Colonic mucosa (tissue), 4 donors: Measurements from ENCODE around the gene CDX2. TPM values are rescaled to one million over a fixed set of nuclear protein-coding genes. Genes with fewer than 3 reads are reported as not detected.

Experiments
- DNase-seq: peaks from one replicate; pipeline ENCODE4 v3.0.0-alpha.2; 2020
- H3K27ac ChIP-seq: fragments of 200-600 bp; one replicate; pipeline ENCODE4 v1.8.0; 2021
- H3K27me3 ChIP-seq: fragments of 200-600 bp; one replicate; pipeline ENCODE4 v1.8.0; 2021
- H3K36me3 ChIP-seq: fragments of 200-600 bp; one replicate; pipeline ENCODE4 v1.8.0; 2021
- H3K4me1 ChIP-seq: fragments of 200-600 bp; one replicate; pipeline ENCODE4 v1.8.0; 2021; ENCODE audit warnings: mild to moderate bottlenecking
- H3K4me3 ChIP-seq: fragments of 200-600 bp; one replicate; pipeline ENCODE4 v1.8.0; 2021
- H3K9ac ChIP-seq, 2 donors: one replicate each; pipeline ENCODE4 v1.7.0; 2013; ENCODE audit warnings: control low read depth in 2 of 2, low read depth in 2 of 2, low read length in 2 of 2
- H3K9me3 ChIP-seq: fragments of 200-600 bp; one replicate; pipeline ENCODE4 v1.8.0; 2021
- intact Hi-C: fragments of 100-400 bp; cut with DNase I; formaldehyde crosslinking; loops from one replicate; pipeline ENCODE4 v1.14.1; 2022
- total RNA-seq, 2 donors: library from RNA; stranded (reverse); fragmentation: NEBNext Ultra II Directional in 1 of 2; extraction: Animal tissue kit (Norgen Biotek cat#: 25700) in 1 of 2; gene quantifications; one replicate each; pipeline ENCODE4 v1.2.1, GENCODE V29; 2021
- TF ChIP-seq, protein P1 (sequence below): fragments of 200-600 bp; IDR thresholded peaks from one replicate; pipeline ENCODE4 v1.8.0; 2022; ENCODE audit warnings: antibody characterized with exemption, mild to moderate bottlenecking
- donor health status: healthy.
- donor health status: DM: no; HTN: no; CAD: no.
- donor health status: DM: no; HTN: no; CAD: no.

The CDX2 gene
- total RNA-seq, 2 donors from 2014 or later, result 271 to 391 TPM

DNA sequence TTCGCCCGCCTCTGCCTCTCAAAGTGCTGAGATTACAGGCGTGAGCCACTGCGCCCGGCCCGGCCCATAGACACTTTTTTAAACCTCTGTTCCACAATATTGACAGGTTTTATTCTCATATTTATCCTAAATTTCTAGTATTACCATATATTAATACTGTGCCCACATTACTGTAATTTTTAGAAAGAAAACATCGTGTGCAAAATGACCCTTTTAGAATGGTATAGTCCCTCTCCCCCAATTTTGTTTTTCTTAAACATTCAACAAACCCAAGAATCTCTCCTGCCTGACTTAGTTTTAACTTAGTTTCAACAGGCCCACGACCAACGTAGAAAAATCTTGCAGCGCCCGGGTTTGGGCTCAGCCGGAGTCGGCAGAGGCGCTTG lies 9.1 kb downstream of the CDX2 start:
- Histone ChIP-seq H3K9ac (peak overlapping the region in 1 of 2 donors; percentile 100), H3K36me3 (no peaks in the 10 kb centered on the region), H3K27ac (peak overlapping the region; percentile 91), H3K9me3 (no peaks in the 10 kb centered on the region), H3K4me1 (peaks cover 9% of the 10 kb centered on the region), H3K27me3 (peaks cover 8% of the 10 kb centered on the region), H3K4me3 (peak overlapping the region; percentile 32)
- no peak for DNase-seq
- TF ChIP-seq, protein P1, sequence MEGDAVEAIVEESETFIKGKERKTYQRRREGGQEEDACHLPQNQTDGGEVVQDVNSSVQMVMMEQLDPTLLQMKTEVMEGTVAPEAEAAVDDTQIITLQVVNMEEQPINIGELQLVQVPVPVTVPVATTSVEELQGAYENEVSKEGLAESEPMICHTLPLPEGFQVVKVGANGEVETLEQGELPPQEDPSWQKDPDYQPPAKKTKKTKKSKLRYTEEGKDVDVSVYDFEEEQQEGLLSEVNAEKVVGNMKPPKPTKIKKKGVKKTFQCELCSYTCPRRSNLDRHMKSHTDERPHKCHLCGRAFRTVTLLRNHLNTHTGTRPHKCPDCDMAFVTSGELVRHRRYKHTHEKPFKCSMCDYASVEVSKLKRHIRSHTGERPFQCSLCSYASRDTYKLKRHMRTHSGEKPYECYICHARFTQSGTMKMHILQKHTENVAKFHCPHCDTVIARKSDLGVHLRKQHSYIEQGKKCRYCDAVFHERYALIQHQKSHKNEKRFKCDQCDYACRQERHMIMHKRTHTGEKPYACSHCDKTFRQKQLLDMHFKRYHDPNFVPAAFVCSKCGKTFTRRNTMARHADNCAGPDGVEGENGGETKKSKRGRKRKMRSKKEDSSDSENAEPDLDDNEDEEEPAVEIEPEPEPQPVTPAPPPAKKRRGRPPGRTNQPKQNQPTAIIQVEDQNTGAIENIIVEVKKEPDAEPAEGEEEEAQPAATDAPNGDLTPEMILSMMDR, result no peak
- intact Hi-C loops, result no loop called here

DNA sequence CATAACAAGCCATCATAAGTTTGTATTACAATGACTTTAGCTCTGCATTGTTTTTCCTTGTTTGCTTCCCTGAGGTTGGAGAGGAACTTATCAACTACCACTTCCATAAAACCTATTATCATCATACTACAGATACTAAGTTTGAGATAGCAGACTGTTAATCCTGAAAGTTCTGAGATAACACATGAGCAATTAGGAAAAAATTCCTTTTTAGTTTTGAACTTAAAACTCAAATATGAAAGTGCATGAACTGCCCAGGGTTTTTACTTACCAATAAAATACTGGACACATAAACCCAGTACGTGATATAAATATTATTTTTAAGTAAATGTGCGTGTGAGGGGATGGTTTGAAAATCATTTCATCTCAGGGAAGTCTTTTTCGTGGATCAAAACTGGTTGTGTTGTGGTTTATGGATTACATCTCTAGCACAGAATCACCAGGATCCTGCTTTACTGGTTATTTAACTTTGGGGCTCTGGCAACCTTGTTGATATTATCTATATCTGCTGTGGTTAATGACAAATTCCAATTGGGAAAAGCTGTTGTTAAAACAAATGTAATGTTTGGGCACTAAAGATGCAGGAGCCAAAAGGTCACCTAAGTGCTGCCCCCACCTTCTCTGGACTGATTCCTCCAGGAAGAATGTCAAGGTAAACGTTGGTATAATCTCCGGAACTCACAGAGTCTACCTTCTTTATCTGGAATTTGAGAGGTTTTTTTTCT lies 12.4 kb downstream of the CDX2 start:
- Histone ChIP-seq H3K36me3 (no peaks in the 10 kb centered on the region), H3K4me1 (peaks cover 6% of the 10 kb centered on the region), H3K4me3 (no peak overlapping the region), H3K9ac (peak overlapping the region in 1 of 2 donors; percentile 14), H3K27me3 (peaks cover 13% of the 10 kb centered on the region), H3K9me3 (no peaks in the 10 kb centered on the region), H3K27ac (peak overlapping the region; percentile 91)
- DNase-seq, result peak; percentile 31
- TF ChIP-seq, protein P1, result no peak
- intact Hi-C loops, result no loop called here

DNA sequence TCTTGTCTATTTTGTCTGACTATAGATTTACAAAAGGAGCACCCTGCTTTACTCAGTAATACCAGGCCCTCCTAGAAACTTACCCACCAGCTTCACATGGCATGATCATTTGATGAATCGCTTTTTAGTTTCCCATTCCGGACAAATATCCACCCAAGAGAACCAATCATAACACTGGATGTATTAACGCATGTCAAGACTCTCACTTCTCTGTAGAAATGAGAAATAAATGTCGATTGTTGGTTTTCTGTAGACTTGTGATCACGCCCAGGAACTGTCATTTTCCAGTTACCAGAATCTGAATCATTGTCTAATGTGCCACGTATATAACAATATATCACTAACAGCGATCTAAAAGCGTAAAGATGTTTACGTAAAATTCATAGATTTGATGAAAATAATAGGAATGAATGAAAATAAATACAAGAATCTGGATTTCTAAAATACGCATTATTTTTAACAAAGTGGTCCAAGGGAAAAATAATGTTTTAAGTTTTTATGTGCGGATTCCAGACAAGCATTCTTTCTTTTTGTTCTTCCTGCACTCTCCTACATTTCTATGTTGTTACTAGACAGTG lies 14.0 kb downstream of the CDX2 start:
- peaks cover 11% of the 10 kb centered on the region for H3K27me3 ChIP-seq
- intact Hi-C loops, result no loop called here
- H3K4me1 ChIP-seq, result peaks cover 2% of the 10 kb centered on the region
- peak overlapping the region in 1 of 2 donors; percentile 84 for H3K9ac ChIP-seq
- H3K36me3 ChIP-seq, result no peaks in the 10 kb centered on the region
- DNase-seq, result no peak
- peak overlapping the region; percentile 88 for H3K27ac ChIP-seq
- H3K9me3 ChIP-seq, result no peaks in the 10 kb centered on the region
- peak overlapping the region; percentile 46 for H3K4me3 ChIP-seq
- TF ChIP-seq, protein P1, result no peak

DNA sequence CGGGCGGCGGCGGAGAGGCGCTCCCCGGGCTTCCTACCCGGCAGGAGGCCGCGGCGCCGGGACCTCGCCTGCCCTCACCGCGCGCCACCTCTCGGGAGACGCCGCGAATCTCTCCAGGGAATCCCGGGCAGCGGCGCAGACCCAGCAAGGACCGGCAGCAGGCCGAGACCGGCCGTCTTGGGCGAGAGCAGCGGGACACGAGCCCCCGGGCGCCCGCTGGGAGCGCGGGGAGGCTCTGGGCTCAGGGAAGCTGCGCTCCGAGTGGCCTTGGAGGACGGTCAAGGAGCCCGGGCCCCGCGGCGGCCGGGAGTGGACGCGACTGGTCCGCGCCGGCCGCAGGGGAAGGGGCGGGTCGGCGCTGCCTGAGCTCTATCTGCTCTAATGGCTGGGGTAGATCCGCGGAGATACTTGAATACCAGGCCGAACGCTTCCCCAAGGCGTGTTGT lies 14.7 kb downstream of the CDX2 start:
- H3K27me3 ChIP-seq, result peaks cover 5% of the 10 kb centered on the region
- peak overlapping the region; percentile 84 for H3K9ac ChIP-seq
- TF ChIP-seq, protein P1, result no peak
- intact Hi-C loops, result loop anchor here (5.0 kb wide), 2 partner anchors 87 to 122 kb away; no protein-coding TSS in a partner anchor
- no peaks in the 10 kb centered on the region for H3K36me3 ChIP-seq
- H3K9me3 ChIP-seq, result no peaks in the 10 kb centered on the region
- H3K27ac ChIP-seq, result peak overlapping the region; percentile 88
- DNase-seq, result peak; percentile 63
- peak overlapping the region; percentile 46 for H3K4me3 ChIP-seq
- H3K4me1 ChIP-seq, result no peaks in the 10 kb centered on the region

DNA sequence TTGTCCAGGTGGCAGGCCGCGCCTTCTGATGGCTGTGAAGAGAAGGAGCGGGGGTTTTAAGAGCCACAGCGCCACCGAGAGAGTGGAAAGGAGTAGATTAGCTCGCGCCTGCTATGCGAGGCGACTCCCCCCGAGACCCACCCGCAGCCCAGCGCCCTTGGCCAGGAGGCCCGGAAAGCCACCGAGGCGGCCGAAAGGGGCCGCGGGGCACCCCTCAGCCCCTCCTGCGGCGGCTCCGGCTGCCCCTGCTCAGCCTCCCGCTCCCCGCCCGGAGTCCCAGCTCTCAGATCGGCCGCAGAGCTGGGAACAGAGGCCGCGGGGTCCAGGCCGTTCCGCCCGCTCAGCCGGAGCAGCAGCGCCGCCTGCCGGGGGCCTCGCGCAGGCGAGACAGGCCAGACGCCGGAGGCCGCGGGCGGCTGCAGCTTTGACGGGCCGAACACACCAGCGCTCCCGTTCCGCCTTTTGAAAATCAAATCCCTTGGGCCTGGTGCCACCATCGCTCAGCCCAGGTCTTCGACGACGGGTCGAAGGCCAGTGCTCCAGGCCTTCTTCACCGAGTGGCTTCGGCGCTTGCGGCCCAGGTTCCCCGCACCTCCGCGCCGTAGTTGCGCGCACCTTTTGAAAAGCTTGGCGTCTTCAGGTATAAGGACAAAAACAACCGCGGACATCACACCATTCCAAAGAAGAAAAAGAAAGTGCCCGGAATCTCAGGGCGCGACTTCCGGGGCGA lies 15.3 kb downstream of the CDX2 start:
- intact Hi-C loops, result loop anchor here (5.0 kb wide), 2 partner anchors 87 to 122 kb away; no protein-coding TSS in a partner anchor
- DNase-seq, result peak; percentile 82
- Histone ChIP-seq H3K27me3 (peaks cover 5% of the 10 kb centered on the region), H3K27ac (peak overlapping the region; percentile 88), H3K4me3 (peak overlapping the region; percentile 46), H3K4me1 (no peaks in the 10 kb centered on the region), H3K9ac (peak overlapping the region; percentile 84), H3K36me3 (no peaks in the 10 kb centered on the region), H3K9me3 (no peaks in the 10 kb centered on the region)
- TF ChIP-seq, protein P1, result peak; percentile 95
